ENCODE results near the gene LSM2. TPM values are rescaled to one million over a fixed set of nuclear protein-coding genes. Genes with fewer than 3 reads are reported as not detected.

LSM2 gene
- total RNA-seq, 2 experiments from 2014 or later: 100 to 108 TPM

- no peak overlapping the region for H3K4me3 Mint-ChIP-seq
Measured at GRCh38 chr6:31768363-31769257, 38.2 kb downstream of the LSM2 start.

DNA sequence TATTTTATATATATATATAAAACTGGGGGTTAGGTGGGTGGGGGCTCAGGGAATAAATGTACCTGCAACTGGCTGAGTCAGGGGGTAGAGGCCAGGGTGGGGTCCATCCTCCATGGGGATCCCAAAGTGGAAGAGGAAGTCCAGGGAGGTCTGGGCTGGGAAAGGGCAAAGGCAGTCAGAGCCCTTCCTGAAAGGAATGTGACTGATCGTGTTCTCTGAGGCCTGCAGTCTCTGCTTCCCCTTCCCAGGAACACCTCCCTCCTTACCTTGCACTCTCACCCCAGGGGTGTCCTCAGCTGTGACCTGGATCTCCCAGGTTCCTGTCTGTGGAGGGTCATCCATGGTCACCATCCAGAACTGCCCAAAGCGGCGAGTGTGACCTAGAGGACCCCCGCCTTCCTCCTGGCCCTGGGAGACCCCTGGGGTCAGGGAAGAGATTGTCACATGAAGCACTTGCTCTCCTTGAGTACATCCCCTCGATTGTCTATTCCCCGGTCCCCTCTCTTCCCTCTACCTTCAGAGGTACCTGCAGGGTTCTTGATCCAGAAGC, 39.6 kb downstream of the LSM2 start:
- no peak overlapping the region for H3K4me3 Mint-ChIP-seq
- H3K36me3 Mint-ChIP-seq (ENCODE audit: low read depth): peaks cover 30% of the 10 kb centered on the region
- peaks cover 36% of the 10 kb centered on the region for H3K4me1 Mint-ChIP-seq
- no peak for DNase-seq
- no peaks in the 10 kb centered on the region for H3K27me3 Mint-ChIP-seq
- CTCF ChIA-PET: interaction anchor here (0.7 to 0.9 kb wide), 2 partner anchors 27 to 28 kb away, joined by 3 read pairs; partner anchors contain the start of gene MSH5
- POLR2A ChIA-PET: interaction anchor here (0.5 to 1.1 kb wide), 2 partner anchors 26 to 30 kb away, joined by 3 read pairs; partner anchors contain the start of gene CLIC1
- no peaks in the 10 kb centered on the region for H3K9me3 Mint-ChIP-seq
- H3K27ac Mint-ChIP-seq: no peak overlapping the region

More at GRCh38 chr6:31768363-31769257, 38.2 kb downstream of the LSM2 start:
- H3K4me1 Mint-ChIP-seq: peaks cover 43% of the 10 kb centered on the region
- DNase-seq: no peak
- ChIA-PET CTCF (interaction anchor here (0.9 to 5.5 kb wide), 16 partner anchors 9 to 117 kb away, joined by 3 to 88 read pairs (median 10); partner anchors contain the start of genes CLIC1, DDAH2, LSM2 and MSH5), POLR2A (interaction anchor here (0.7 to 8.2 kb wide), 3 partner anchors 28 to 39 kb away, joined by 3 to 103 read pairs (median 7); partner anchors contain the start of genes CLIC1, DDAH2 and MSH5)
- H3K9me3 Mint-ChIP-seq: no peaks in the 10 kb centered on the region
- H3K27me3 Mint-ChIP-seq: no peaks in the 10 kb centered on the region
- H3K36me3 Mint-ChIP-seq (ENCODE audit: low read depth): peaks cover 25% of the 10 kb centered on the region
- no peak overlapping the region for H3K27ac Mint-ChIP-seq

DNA sequence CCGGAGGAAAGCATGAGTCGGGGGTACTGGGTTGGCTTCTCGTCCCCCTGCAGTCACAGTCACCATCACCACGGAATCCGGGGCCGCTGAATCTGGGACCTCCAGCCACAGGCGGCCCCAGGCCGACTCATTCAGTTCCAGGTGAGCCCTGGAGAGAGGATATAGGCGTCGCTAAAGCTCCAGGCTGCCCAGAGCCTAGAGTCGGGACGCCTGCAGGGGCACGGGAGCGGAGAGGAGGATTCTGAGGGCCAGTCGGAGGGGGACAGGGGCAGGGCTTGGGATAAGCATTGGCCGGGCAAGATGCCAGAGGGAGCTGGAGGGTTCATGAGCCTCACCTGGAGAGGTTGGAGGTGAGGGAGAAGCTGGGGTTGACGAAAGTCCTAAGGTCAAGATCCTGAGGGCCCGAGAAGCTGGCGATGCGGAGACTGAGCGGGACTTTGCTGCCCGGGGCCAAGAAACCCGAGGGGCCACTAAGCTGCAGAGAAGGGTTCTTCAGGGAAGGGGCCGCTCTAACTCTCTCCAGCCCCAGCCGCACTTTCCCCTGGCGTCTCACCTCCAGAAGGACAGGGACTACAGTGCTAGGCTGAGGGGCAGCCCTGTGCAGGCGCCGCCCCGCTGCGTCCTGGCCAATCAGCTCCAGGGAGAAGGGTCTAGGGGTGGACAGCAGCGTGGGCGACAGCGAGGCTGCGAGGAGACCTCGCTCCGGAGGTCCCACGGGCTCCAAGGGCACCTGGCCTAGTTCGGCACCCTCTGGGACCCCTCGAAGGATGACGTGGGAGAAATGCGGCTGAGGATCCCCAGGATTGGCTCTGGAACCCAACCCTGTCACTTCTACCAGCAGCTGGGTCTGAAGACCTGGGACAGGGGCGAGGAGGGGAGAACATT, 40.6 kb downstream of the LSM2 start:
- DNase-seq: no peak
- H3K27ac Mint-ChIP-seq: no peak overlapping the region
- H3K4me3 Mint-ChIP-seq: no peak overlapping the region
- no peaks in the 10 kb centered on the region for H3K9me3 Mint-ChIP-seq
- POLR2A ChIA-PET: interaction anchor here (0.8 to 1.1 kb wide), 4 partner anchors 9 to 63 kb away, joined by 3 to 4 read pairs (median 3); partner anchors contain the start of genes ABHD16A, CLIC1 and VARS1
- H3K27me3 Mint-ChIP-seq: no peaks in the 10 kb centered on the region
- CTCF ChIA-PET: interaction anchor here (1.0 to 1.3 kb wide), 2 partner anchors 25 to 28 kb away, joined by 3 read pairs; no protein-coding TSS in a partner anchor
- peaks cover 29% of the 10 kb centered on the region for H3K4me1 Mint-ChIP-seq
- peaks cover 32% of the 10 kb centered on the region for H3K36me3 Mint-ChIP-seq (ENCODE audit: low read depth)

DNA sequence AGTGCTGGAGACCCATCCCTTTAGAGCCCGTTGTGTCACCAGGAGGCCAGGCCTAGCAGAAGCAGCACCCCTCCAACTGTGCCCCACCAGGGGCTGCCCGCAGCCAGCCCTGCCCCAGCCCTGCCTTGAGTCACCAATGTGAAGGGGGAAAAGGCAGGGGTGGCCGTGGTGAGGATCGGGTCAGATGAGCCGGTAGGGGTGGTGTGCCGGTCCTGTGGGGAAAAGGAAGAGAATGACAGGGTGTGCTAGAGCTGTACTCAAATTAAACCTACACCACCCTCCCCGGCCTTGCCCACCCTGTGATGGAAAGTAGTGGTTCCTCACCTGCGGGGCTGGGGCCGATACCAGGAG, 41.2 kb downstream of the LSM2 start:
- ChIA-PET POLR2A (interaction anchor here (1.0 kb wide), 2 partner anchors 8 to 30 kb away, joined by 3 to 4 read pairs; partner anchors contain the start of gene VARS1), CTCF (interaction anchor here (1.0 to 1.3 kb wide), 2 partner anchors 24 to 27 kb away, joined by 3 read pairs; no protein-coding TSS in a partner anchor)
- Mint-ChIP-seq H3K36me3 (ENCODE audit: low read depth) (peaks cover 38% of the 10 kb centered on the region), H3K4me3 (no peak overlapping the region), H3K27ac (no peak overlapping the region), H3K27me3 (no peaks in the 10 kb centered on the region), H3K4me1 (peaks cover 24% of the 10 kb centered on the region), H3K9me3 (no peaks in the 10 kb centered on the region)
- no peak for DNase-seq

DNA sequence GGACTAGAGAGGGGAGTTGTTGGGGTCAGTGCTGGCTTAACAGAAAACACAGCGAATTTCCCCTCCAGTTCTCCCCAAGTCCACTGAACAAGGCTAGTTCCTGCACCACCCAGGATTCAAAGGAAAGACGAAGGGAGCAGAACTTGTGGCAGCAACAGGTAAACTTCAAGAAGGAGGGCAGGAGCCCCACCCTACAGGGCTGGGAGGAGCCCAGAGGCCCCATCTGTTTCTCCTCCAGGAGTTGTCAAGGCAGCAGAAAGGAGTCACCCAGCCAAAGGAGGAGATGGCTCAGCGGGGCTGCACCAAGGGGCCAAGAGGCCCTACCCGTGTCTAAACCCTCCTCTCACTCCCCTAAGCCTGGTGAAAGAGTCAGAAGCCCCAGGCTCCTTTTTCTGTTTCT, 42.6 kb downstream of the LSM2 start:
- peaks cover 39% of the 10 kb centered on the region for H3K36me3 Mint-ChIP-seq (ENCODE audit: low read depth)
- no peak overlapping the region for H3K27ac Mint-ChIP-seq
- H3K4me1 Mint-ChIP-seq: peaks cover 16% of the 10 kb centered on the region
- H3K4me3 Mint-ChIP-seq: no peak overlapping the region
- DNase-seq: no peak
- ChIA-PET CTCF (interaction anchor here (1.3 kb wide), 1 partner anchor 53 kb away, joined by 3 read pairs; no protein-coding TSS in a partner anchor), POLR2A (no interaction called here)
- H3K27me3 Mint-ChIP-seq: no peaks in the 10 kb centered on the region
- no peaks in the 10 kb centered on the region for H3K9me3 Mint-ChIP-seq

DNA sequence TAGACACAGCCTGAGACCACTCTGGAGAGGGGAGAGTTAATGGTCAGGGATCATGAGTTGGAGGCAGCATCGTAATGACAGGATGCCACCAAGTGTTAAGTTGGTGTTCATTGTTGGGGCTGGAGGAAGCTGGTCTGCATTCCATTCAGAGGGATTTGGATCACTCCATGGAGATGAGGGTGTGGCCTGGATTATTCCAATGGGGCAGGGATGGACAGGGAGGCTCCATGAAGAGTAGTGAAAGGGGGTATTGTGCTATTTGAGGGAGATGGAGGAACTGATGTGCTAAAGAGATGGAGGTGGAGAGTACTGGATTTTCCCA, 43.2 kb downstream of the LSM2 start:
- Mint-ChIP-seq H3K4me1 (peaks cover 14% of the 10 kb centered on the region), H3K36me3 (ENCODE audit: low read depth) (peaks cover 36% of the 10 kb centered on the region), H3K27ac (peak overlapping the region; percentile 2), H3K9me3 (no peaks in the 10 kb centered on the region), H3K4me3 (no peak overlapping the region), H3K27me3 (no peaks in the 10 kb centered on the region)
- no peak for DNase-seq
- POLR2A ChIA-PET: no interaction called here
- CTCF ChIA-PET: interaction anchor here (0.6 kb wide), 1 partner anchor 26 kb away, joined by 3 read pairs; no protein-coding TSS in a partner anchor

GRCh38 chr6:31762878-31763618, 43.7 kb downstream of the LSM2 start:
- peak overlapping the region; percentile 2 for H3K27ac Mint-ChIP-seq
- DNase-seq: no peak
- no peaks in the 10 kb centered on the region for H3K9me3 Mint-ChIP-seq
- peaks cover 11% of the 10 kb centered on the region for H3K4me1 Mint-ChIP-seq
- H3K36me3 Mint-ChIP-seq (ENCODE audit: low read depth): peaks cover 34% of the 10 kb centered on the region
- POLR2A ChIA-PET: no interaction called here
- CTCF ChIA-PET: interaction anchor here (0.6 kb wide), 1 partner anchor 27 kb away, joined by 3 read pairs; no protein-coding TSS in a partner anchor
- no peaks in the 10 kb centered on the region for H3K27me3 Mint-ChIP-seq
- no peak overlapping the region for H3K4me3 Mint-ChIP-seq

GRCh38 chr6:31762356-31762755, 44.4 kb downstream of the LSM2 start, which contains the start of gene SAPCD1:
SAPCD1 (plus strand) TSS chr6:31762656; CDS start chr6:31763055, 399 bp downstream.
- Mint-ChIP-seq H3K4me1 (peaks cover 11% of the 10 kb centered on the region), H3K36me3 (ENCODE audit: low read depth) (peaks cover 36% of the 10 kb centered on the region), H3K27me3 (no peaks in the 10 kb centered on the region), H3K27ac (peak within 1 kb of the TSS; percentile 2), H3K9me3 (no peaks in the 10 kb centered on the region), H3K4me3 (no peak within 1 kb of the TSS)
- POLR2A ChIA-PET: no interaction called here
- CTCF ChIA-PET: no interaction called here
- DNase-seq: no peak

DNA sequence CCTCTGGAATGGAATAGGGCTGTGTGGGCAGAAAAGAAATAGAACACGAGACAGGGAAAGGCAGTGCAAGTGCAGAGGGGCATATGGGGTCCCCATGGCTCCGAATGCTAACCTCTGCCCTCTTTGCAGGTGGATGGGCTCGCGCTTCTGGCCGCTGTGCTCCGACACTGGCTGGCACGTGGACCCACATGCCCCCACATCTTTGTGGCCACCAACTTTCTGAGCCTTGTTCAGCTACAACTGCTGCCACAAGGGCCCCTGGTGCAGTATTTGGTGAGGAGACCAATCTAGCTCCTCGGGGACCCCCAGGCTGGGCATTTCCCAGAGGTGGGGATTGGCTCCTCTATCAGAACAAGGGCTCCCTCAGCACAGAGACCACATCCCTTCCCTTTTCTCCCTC, 45.4 kb downstream of the LSM2 start:
- ChIA-PET CTCF (no interaction called here), POLR2A (interaction anchor here (1.1 to 1.3 kb wide), 2 partner anchors 24 to 31 kb away, joined by 4 to 7 read pairs; no protein-coding TSS in a partner anchor)
- Mint-ChIP-seq H3K27ac (no peak overlapping the region), H3K27me3 (no peaks in the 10 kb centered on the region), H3K9me3 (no peaks in the 10 kb centered on the region), H3K4me3 (no peak overlapping the region), H3K36me3 (ENCODE audit: low read depth) (peaks cover 33% of the 10 kb centered on the region), H3K4me1 (peaks cover 11% of the 10 kb centered on the region)
- DNase-seq: no peak

- Mint-ChIP-seq H3K4me3 (no peak overlapping the region), H3K4me1 (peaks cover 11% of the 10 kb centered on the region), H3K27ac (no peak overlapping the region), H3K9me3 (no peaks in the 10 kb centered on the region), H3K27me3 (no peaks in the 10 kb centered on the region), H3K36me3 (ENCODE audit: low read depth) (peaks cover 33% of the 10 kb centered on the region)
- DNase-seq: no peak
- CTCF ChIA-PET: no interaction called here
- POLR2A ChIA-PET: interaction anchor here (1.1 to 1.3 kb wide), 2 partner anchors 23 to 31 kb away, joined by 4 to 7 read pairs; no protein-coding TSS in a partner anchor
Measured at GRCh38 chr6:31760790-31761189, 46.0 kb downstream of the LSM2 start.

- no peak for DNase-seq
- Mint-ChIP-seq H3K36me3 (ENCODE audit: low read depth) (peaks cover 28% of the 10 kb centered on the region), H3K9me3 (no peaks in the 10 kb centered on the region)
Measured at GRCh38 chr6:31758281-31758680, 48.5 kb downstream of the LSM2 start.

More at GRCh38 chr6:31758281-31758680, 48.5 kb downstream of the LSM2 start:
- H3K27me3 Mint-ChIP-seq: no peaks in the 10 kb centered on the region
- H3K4me1 Mint-ChIP-seq: peaks cover under 1% of the 10 kb centered on the region
- CTCF ChIA-PET: interaction anchor here (2.7 kb wide), 1 partner anchor 12 kb away, joined by 12 read pairs; no protein-coding TSS in a partner anchor
- POLR2A ChIA-PET: interaction anchor here (0.7 to 2.1 kb wide), 4 partner anchors 8 to 18 kb away, joined by 3 to 5 read pairs (median 4); no protein-coding TSS in a partner anchor
- no peak overlapping the region for H3K27ac Mint-ChIP-seq
- no peak overlapping the region for H3K4me3 Mint-ChIP-seq
